Thoracic aorta (tissue), 2 donors: Measurements from ENCODE around the gene TRAPPC2L. TPM values are rescaled to one million over a fixed set of nuclear protein-coding genes. Genes with fewer than 3 reads are reported as not detected.

ENCODE experiments used
- ATAC-seq: fragments of 150-250 bp; one replicate; pipeline ENCODE4 v1.8.0; 2017; ENCODE audit warnings: low read depth; ENCODE audit not compliant: insufficient number of reproducible peaks, low FRiP score
- DNase-seq: peaks from one replicate; pipeline ENCODE4 v3.0.0-alpha.2; 2020; ENCODE audit warnings: low spot score
- H3K27ac ChIP-seq, 2 donors: fragments of 200-600 bp; sonication (generic); 1 replicate in 1 of 2; 2 replicates in 1 of 2; pipeline ENCODE4 v1.5.1; 2016; ENCODE audit warnings: mild to moderate bottlenecking in 2 of 2, moderate library complexity in 2 of 2
- H3K27me3 ChIP-seq: fragments of 200-600 bp; sonication (generic); replicated peaks from 2 replicates; pipeline ENCODE4 v1.6.0; 2016; ENCODE audit warnings: mild to moderate bottlenecking; ENCODE audit not compliant: insufficient read depth
- H3K36me3 ChIP-seq: fragments of 200-600 bp; sonication (generic); one replicate; pipeline ENCODE4 v1.5.1; 2016
- H3K4me1 ChIP-seq, 2 donors: fragments of 200-600 bp; sonication (generic); 1 replicate in 1 of 2; 2 replicates in 1 of 2; pipeline versions ENCODE4 v1.5.1 to v1.6.0; 2016; ENCODE audit warnings: low read depth in 2 of 2, mild to moderate bottlenecking in 1 of 2; ENCODE audit not compliant: control insufficient read depth in 1 of 2
- H3K4me3 ChIP-seq: fragments of 200-600 bp; sonication (generic); 2 replicates; pipeline ENCODE4 v1.5.1; 2016; ENCODE audit warnings: mild to moderate bottlenecking
- H3K9me3 ChIP-seq: fragments of 200-600 bp; sonication (generic); 2 replicates; pipeline ENCODE4 v1.5.1; 2016
- CTCF ChIP-seq: fragments of 200-600 bp; sonication (generic); IDR thresholded peaks from one replicate; pipeline ENCODE4 v1.5.1; 2019; ENCODE audit warnings: antibody characterized with exemption
- total RNA-seq, 2 donors: library from RNA; depleted of rRNA; stranded (reverse); fragments of >200 nt; gene quantifications; one replicate each; pipeline versions ENCODE4 v1.1.0 to v1.2.3, GENCODE V29; 2016

Gene TRAPPC2L
- total RNA-seq, 2 donors from 2014 or later = 12.4 to 31.4 TPM

DNA sequence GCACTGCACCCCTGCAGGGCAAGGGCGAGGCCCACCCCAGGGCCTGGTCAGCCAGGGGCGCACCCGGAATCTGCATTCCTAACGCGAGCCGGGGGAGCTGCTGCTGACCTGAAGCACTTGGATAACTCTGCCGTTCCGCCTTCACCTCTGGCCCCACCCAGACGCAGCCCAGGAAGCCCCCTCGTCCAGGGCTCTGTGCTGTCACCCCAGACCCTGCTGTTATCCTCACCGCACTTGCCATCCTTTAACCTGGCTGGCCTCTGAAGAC, 22.8 kb downstream of the TRAPPC2L start:
- no peaks in the 10 kb centered on the region for H3K9me3 ChIP-seq
- H3K27ac ChIP-seq = no peak overlapping the region
- no peaks in the 10 kb centered on the region for H3K4me1 ChIP-seq
- H3K4me3 ChIP-seq = no peak overlapping the region
- no peaks in the 10 kb centered on the region for H3K36me3 ChIP-seq
- DNase-seq (no peak), ATAC-seq (no peak)
- no peaks in the 10 kb centered on the region for H3K27me3 ChIP-seq
- TF ChIP-seq CTCF = no peak

- no peak for TF ChIP-seq CTCF
- Histone ChIP-seq H3K27me3 (no peaks in the 10 kb centered on the region), H3K4me1 (no peaks in the 10 kb centered on the region), H3K9me3 (no peaks in the 10 kb centered on the region), H3K36me3 (no peaks in the 10 kb centered on the region), H3K4me3 (no peak overlapping the region), H3K27ac (no peak overlapping the region)
- DNase-seq (no peak), ATAC-seq (no peak)
These were observed 23.5 kb downstream of the TRAPPC2L start for GRCh38 chr16:88880226-88881006.

- H3K4me1 ChIP-seq = no peaks in the 10 kb centered on the region
- no peak for TF ChIP-seq CTCF
- no peaks in the 10 kb centered on the region for H3K36me3 ChIP-seq
- ATAC-seq (no peak), DNase-seq (no peak)
- no peaks in the 10 kb centered on the region for H3K27me3 ChIP-seq
- no peaks in the 10 kb centered on the region for H3K9me3 ChIP-seq
- no peak overlapping the region for H3K27ac ChIP-seq
- H3K4me3 ChIP-seq = no peak overlapping the region
These were observed 24.2 kb downstream of the TRAPPC2L start for GRCh38 chr16:88881007-88881615.

- Histone ChIP-seq H3K9me3 (no peaks in the 10 kb centered on the region), H3K4me1 (no peaks in the 10 kb centered on the region), H3K36me3 (no peaks in the 10 kb centered on the region), H3K4me3 (no peak overlapping the region), H3K27ac (no peak overlapping the region), H3K27me3 (no peaks in the 10 kb centered on the region)
- TF ChIP-seq CTCF = no peak
- DNase-seq = no peak
- ATAC-seq = no peak
These were observed 24.9 kb downstream of the TRAPPC2L start for GRCh38 chr16:88881675-88882357.

GRCh38 chr16:88882358-88883030, 25.6 kb downstream of the TRAPPC2L start:
- Histone ChIP-seq H3K27ac (no peak overlapping the region), H3K36me3 (no peaks in the 10 kb centered on the region), H3K9me3 (no peaks in the 10 kb centered on the region), H3K4me3 (no peak overlapping the region), H3K27me3 (no peaks in the 10 kb centered on the region), H3K4me1 (no peaks in the 10 kb centered on the region)
- TF ChIP-seq CTCF = no peak
- DNase-seq (no peak), ATAC-seq (no peak)
